GM12891 (cell line): ENCODE results near the gene CLNK.

Source experiments
- PAX5 ChIP-seq: IDR thresholded peaks from 2 replicates; pipeline ENCODE4 v1.6.1; 2011; ENCODE audit warnings: low read length, moderate library complexity, mild to moderate bottlenecking; ENCODE audit not compliant: insufficient read depth, severe bottlenecking
- POLR2A ChIP-seq: IDR thresholded peaks from 2 replicates; pipeline ENCODE4 v1.6.1; 2011; ENCODE audit warnings: low read depth, low read length, control low read depth
- POLR2AphosphoS5 ChIP-seq: IDR thresholded peaks from 2 replicates; pipeline ENCODE4 v1.6.1; 2011; ENCODE audit warnings: low read depth, low read length, control low read depth
- POU2F2 ChIP-seq: IDR thresholded peaks from 2 replicates; pipeline ENCODE4 v1.6.1; 2011; ENCODE audit warnings: low read depth, mild to moderate bottlenecking, control low read depth, low read length, moderate library complexity
- SPI1 ChIP-seq: IDR thresholded peaks from 2 replicates; pipeline ENCODE4 v1.6.1; 2011; ENCODE audit warnings: low read depth, low read length, control low read depth
- TAF1 ChIP-seq: IDR thresholded peaks from 2 replicates; pipeline ENCODE4 v1.6.1; 2011; ENCODE audit warnings: low read depth, low read length, control low read depth

GRCh38 chr4:10619855-10620254, 64.7 kb downstream of the CLNK start:
- no peak for TF ChIP-seq POLR2A
- TF ChIP-seq TAF1 = no peak
- TF ChIP-seq POLR2AphosphoS5 = no peak
- TF ChIP-seq PAX5 = no peak
- TF ChIP-seq SPI1 = no peak
- TF ChIP-seq POU2F2 = no peak
